H1 (cell line): ENCODE measurements around the gene FAF2. TPM values are rescaled to one million over a fixed set of nuclear protein-coding genes. Genes with fewer than 3 reads are reported as not detected.

Experiments
- CTCF ChIA-PET: fragments of 300-600 bp; sonication (Branson Sonifier 250); formaldehyde crosslinking; loops from one replicate; lab custom pipeline; 2021; ENCODE audit not compliant: partially characterized antibody; lab: Charles Lee
- POLR2A ChIA-PET: fragments of 300-600 bp; sonication (Branson Sonifier 250); formaldehyde crosslinking; loops from one replicate; lab custom pipeline; 2021; ENCODE audit warnings: inconsistent platforms; ENCODE audit not compliant: partially characterized antibody; lab: Charles Lee
- DNase-seq, 2 experiments: peaks; one replicate each; pipeline versions ENCODE4 v3.0.0 to v3.0.0-alpha.2; 2010 to 2022; ENCODE audit warnings: low spot score in 2 of 2, low read depth in 1 of 2, mixed read lengths in 1 of 2
- FAIRE-seq: peaks from 2 replicates; lab custom pipeline; 2011; peaks lifted over from hg19 to GRCh38; lab: Jason Lieb, UNC
- H2AFZ ChIP-seq: 2 replicates; pipeline ENCODE4 v1.8.1; 2012; ENCODE audit warnings: low read length, inconsistent platforms
- H2AK5ac ChIP-seq: 2 replicates; pipeline ENCODE4 v1.6.1; 2013; ENCODE audit warnings: low read depth, low read length
- H2BK120ac ChIP-seq: replicated peaks from 2 replicates; pipeline ENCODE3; 2013; ENCODE audit warnings: low read depth, low read length, inconsistent platforms
- H2BK12ac ChIP-seq: 2 replicates; pipeline ENCODE4 v1.6.1; 2013; ENCODE audit warnings: low read depth, low read length
- H2BK15ac ChIP-seq: 2 replicates; pipeline ENCODE4 v1.6.1; 2013; ENCODE audit warnings: low read length
- H2BK20ac ChIP-seq: 2 replicates; pipeline ENCODE4 v1.6.1; 2013; ENCODE audit warnings: low read length
- H2BK5ac ChIP-seq: 2 replicates; pipeline ENCODE4 v1.6.1; 2013; ENCODE audit warnings: low read depth, low read length
- H3K14ac ChIP-seq: 2 replicates; pipeline ENCODE4 v1.6.1; 2013; ENCODE audit warnings: inconsistent platforms; ENCODE audit not compliant: insufficient read length
- H3K18ac ChIP-seq: 2 replicates; pipeline ENCODE4 v1.6.1; 2013; ENCODE audit warnings: low read length; ENCODE audit errors: extremely low read depth
- H3K23ac ChIP-seq: 2 replicates; pipeline ENCODE4 v1.6.1; 2013; ENCODE audit warnings: inconsistent platforms; ENCODE audit not compliant: insufficient read length
- H3K23me2 ChIP-seq: 2 replicates; pipeline ENCODE4 v1.6.1; 2013; ENCODE audit warnings: low read depth, low read length
- H3K27ac ChIP-seq: 2 replicates; pipeline ENCODE4 v1.6.1; 2011; ENCODE audit warnings: low read depth, low read length, inconsistent platforms
- H3K27me3 ChIP-seq, 4 experiments: replicated peaks in 1 of 4; 1 replicate in 1 of 4; 2 replicates in 3 of 4; pipeline versions ENCODE4 v1.6.1 to v1.8.1; 2011 to 2013; ENCODE audit warnings: low read length in 3 of 4, mild to moderate bottlenecking in 3 of 4, inconsistent platforms in 2 of 4, mixed read lengths in 2 of 4, moderate library complexity in 1 of 4; ENCODE audit not compliant: control insufficient read depth in 3 of 4, insufficient read depth in 3 of 4; ENCODE audit errors: extremely low read depth in 1 of 4
- H3K36me3 ChIP-seq, 4 experiments: 2 replicates each; pipeline versions ENCODE4 v1.6.1 to v1.8.1; 2011 to 2013; ENCODE audit warnings: mild to moderate bottlenecking in 4 of 4, low read length in 3 of 4, moderate library complexity in 2 of 4, control low read depth in 1 of 4, inconsistent platforms in 1 of 4; ENCODE audit not compliant: insufficient read depth in 4 of 4, control insufficient read depth in 2 of 4
- H3K4ac ChIP-seq: replicated peaks from 2 replicates; pipeline ENCODE3; 2013; ENCODE audit warnings: low read length, low read depth, mixed read lengths, inconsistent platforms; ENCODE audit not compliant: insufficient read length
- H3K4me1 ChIP-seq, 4 experiments: replicated peaks in 1 of 4; 1 replicate in 1 of 4; 2 replicates in 3 of 4; pipeline versions ENCODE4 v1.6.1 to v1.8.1; 2011 to 2013; ENCODE audit warnings: low read length in 3 of 4, inconsistent platforms in 2 of 4, mixed read lengths in 1 of 4; ENCODE audit not compliant: insufficient read depth in 4 of 4, control insufficient read depth in 3 of 4
- H3K4me2 ChIP-seq, 2 experiments: 2 replicates each; pipeline versions ENCODE4 v1.6.1 to v1.8.1; 2011 to 2013; ENCODE audit warnings: low read depth in 2 of 2, low read length in 2 of 2, control low read depth in 1 of 2, inconsistent platforms in 1 of 2, mild to moderate bottlenecking in 1 of 2; ENCODE audit not compliant: insufficient read depth in 1 of 2
- H3K4me3 ChIP-seq, 4 experiments: fragments of 200-600, 300-600 bp in 1 of 4; sonication (generic), shearing (Covaris generic), sonication (Bioruptor Twin) in 1 of 4; 2 replicates each; pipeline versions ENCODE4 v1.5.1 to v1.8.1; 2011 to 2016; ENCODE audit warnings: low read length in 4 of 4, low read depth in 3 of 4, control low read depth in 2 of 4, inconsistent platforms in 2 of 4, mild to moderate bottlenecking in 2 of 4, mixed read lengths in 1 of 4, moderate library complexity in 1 of 4; ENCODE audit not compliant: insufficient read depth in 2 of 4; ENCODE audit errors: extremely low read depth in 1 of 4
- H3K56ac ChIP-seq: replicated peaks from 2 replicates; pipeline ENCODE3; 2013; ENCODE audit warnings: low read depth, mild to moderate bottlenecking, mixed read lengths, low read length, inconsistent platforms; ENCODE audit not compliant: insufficient read length
- H3K79me1 ChIP-seq: 2 replicates; pipeline ENCODE4 v1.6.1; 2013; ENCODE audit warnings: low read depth, low read length, control low read depth
- H3K79me2 ChIP-seq, 2 experiments: 2 replicates each; pipeline versions ENCODE4 v1.6.1 to v1.8.1; 2012 to 2013; ENCODE audit warnings: low read length in 2 of 2, mild to moderate bottlenecking in 2 of 2, inconsistent platforms in 1 of 2; ENCODE audit not compliant: insufficient read depth in 2 of 2, control insufficient read depth in 1 of 2
- H3K9ac ChIP-seq, 4 experiments: replicated peaks in 1 of 4; 1 replicate in 1 of 4; 2 replicates in 3 of 4; pipeline versions ENCODE4 v1.6.1 to v1.8.1; 2011 to 2013; ENCODE audit warnings: low read depth in 3 of 4, low read length in 3 of 4, control low read depth in 2 of 4, mild to moderate bottlenecking in 2 of 4, moderate library complexity in 2 of 4, inconsistent platforms in 1 of 4; ENCODE audit errors: extremely low read depth in 1 of 4
- H3K9me3 ChIP-seq, 2 experiments: 2 replicates each; pipeline versions ENCODE4 v1.6.1 to v1.8.1; 2012 to 2013; ENCODE audit warnings: mild to moderate bottlenecking in 2 of 2, moderate library complexity in 2 of 2, control low read depth in 1 of 2, inconsistent platforms in 1 of 2, low read depth in 1 of 2, low read length in 1 of 2, mixed read lengths in 1 of 2; ENCODE audit not compliant: insufficient read depth in 2 of 2
- H4K20me1 ChIP-seq, 2 experiments: replicated peaks in 1 of 2; 2 replicates each; pipeline versions ENCODE3 to v1.8.1; 2011 to 2013; ENCODE audit warnings: inconsistent platforms in 2 of 2, low read length in 2 of 2, mild to moderate bottlenecking in 1 of 2; ENCODE audit not compliant: insufficient read depth in 2 of 2, control insufficient read depth in 1 of 2
- H4K5ac ChIP-seq: 2 replicates; pipeline ENCODE4 v1.6.1; 2013; ENCODE audit warnings: low read length, low read depth, mixed read lengths, inconsistent platforms; ENCODE audit not compliant: insufficient read length
- H4K8ac ChIP-seq: 2 replicates; pipeline ENCODE4 v1.8.0; 2013; ENCODE audit warnings: mild to moderate bottlenecking, moderate library complexity, low read length, inconsistent platforms; ENCODE audit not compliant: insufficient read depth; ENCODE audit errors: extremely low read depth
- H4K91ac ChIP-seq: replicated peaks from 2 replicates; pipeline ENCODE3; 2013; ENCODE audit warnings: low read length, mixed read lengths, inconsistent platforms; ENCODE audit not compliant: insufficient read length
- CBX5 ChIP-seq: fragments of 300-800, 300-1000 bp; sonication (generic); IDR thresholded peaks from 2 replicates; pipeline ENCODE4 v1.7.1; 2016; ENCODE audit warnings: antibody characterized with exemption, low read length, low read depth
- FOSL1 ChIP-seq: IDR thresholded peaks from 2 replicates; pipeline ENCODE4 v1.6.1; 2011; ENCODE audit warnings: mild to moderate bottlenecking, low read depth, low read length, moderate library complexity; ENCODE audit not compliant: insufficient read depth
- GABPA ChIP-seq: IDR thresholded peaks from 2 replicates; pipeline ENCODE4 v1.6.1; 2011; ENCODE audit warnings: mild to moderate bottlenecking, low read length, moderate library complexity, borderline replicate concordance; ENCODE audit not compliant: insufficient read depth
- KDM1A ChIP-seq: fragments of 200-600, 300-600 bp; sonication (generic); IDR thresholded peaks from 2 replicates; pipeline ENCODE4 v1.7.1; 2016; ENCODE audit warnings: mild to moderate bottlenecking, low read length, borderline replicate concordance
- MAX ChIP-seq: IDR thresholded peaks from 2 replicates; pipeline ENCODE4 v1.6.1; 2012; ENCODE audit warnings: inconsistent platforms
- PHF8 ChIP-seq: fragments of 200-600 bp; sonication (generic); conservative IDR thresholded peaks from 2 replicates; pipeline ENCODE4 v1.7.1; 2012; ENCODE audit warnings: low read depth, mild to moderate bottlenecking, inconsistent platforms, low read length, moderate library complexity
- POU5F1 ChIP-seq: IDR thresholded peaks from 2 replicates; pipeline ENCODE4 v1.6.1; 2011; ENCODE audit warnings: low read depth, mild to moderate bottlenecking, low read length, moderate library complexity
- RNF2 ChIP-seq: fragments of 200-900, 300-1000 bp; sonication (generic); IDR thresholded peaks from 2 replicates; pipeline ENCODE4 v1.7.1; 2016; ENCODE audit warnings: borderline replicate concordance, low read depth, mild to moderate bottlenecking, antibody characterized with exemption, low read length; ENCODE audit not compliant: poor library complexity, severe bottlenecking; ENCODE audit errors: missing control alignments
- SIN3A ChIP-seq, 2 experiments: IDR thresholded peaks in 1 of 2; conservative IDR thresholded peaks in 1 of 2; 2 replicates each; pipeline ENCODE4 v1.6.1; 2011 to 2012; ENCODE audit warnings: low read length in 2 of 2, improper control_type of control experiment in 1 of 2, low read depth in 1 of 2, mild to moderate bottlenecking in 1 of 2
- SIRT6 ChIP-seq: IDR thresholded peaks from one replicate; pipeline ENCODE4 v1.7.1; 2012; ENCODE audit warnings: low read length, inconsistent platforms
- SRF ChIP-seq: IDR thresholded peaks from 2 replicates; pipeline ENCODE4 v1.6.1; 2011; ENCODE audit warnings: mild to moderate bottlenecking, low read depth, low read length, moderate library complexity
- TAF7 ChIP-seq: optimal IDR thresholded peaks from 2 replicates; pipeline ENCODE3; 2011; ENCODE audit warnings: low read depth, mild to moderate bottlenecking, inconsistent platforms, low read length, moderate library complexity, borderline replicate concordance
- ZNF274 ChIP-seq: IDR thresholded peaks from 2 replicates; pipeline ENCODE4 v1.7.0; 2012; ENCODE audit warnings: low read length, borderline replicate concordance; ENCODE audit errors: extremely low read depth
- WGBS, 2 experiments: shearing (Covaris generic) in 1 of 2; methylation state at CpG; one replicate each; pipeline versions ENCODE4 v1.1.6 to v1.1.7; 2013 to 2015; ENCODE audit warnings: low lambda C conversion rate in 2 of 2, mixed read lengths in 2 of 2, inconsistent platforms in 1 of 2, low coverage in 1 of 2, missing lambda C conversion rate in 1 of 2; ENCODE audit not compliant: insufficient replicate concordance in 2 of 2, insufficient coverage in 1 of 2, insufficient read length in 1 of 2; ENCODE audit errors: extremely low coverage in 1 of 2, missing lambda C conversion rate in 1 of 2; 5-methylcytosine and 5-hydroxymethylcytosine counted together
- polyA plus RNA-seq, 7 experiments: library from polyadenylated mRNA; depleted of rRNA in 3 of 7; stranded (reverse) in 5 of 7; unstranded in 2 of 7; fragments of >200 nt in 5 of 7; fragments of 200-250 nt in 2 of 7; gene quantifications; 1 replicate in 5 of 7; 2 replicates in 1 of 7; 4 replicates in 1 of 7; pipeline versions ENCODE4 v1.2.1 to v1.2.3, GENCODE V29; 2011 to 2013; ENCODE audit warnings: missing spikeins in 2 of 7, mixed read lengths in 2 of 7
- total RNA-seq: library from RNA; stranded (reverse); fragmentation: NEBNext Ultra II Directional; extraction: Animal tissue kit (Norgen Biotek cat#: 25700); gene quantifications from 2 replicates; pipeline ENCODE4 v1.2.1, GENCODE V29; 2021

Gene FAF2
- total and polyA plus RNA-seq, 2 of the 8 experiments (the other 6 are each of a cell fraction or from before 2014, with no cell fraction given): 20.8 to 35.8 TPM

- Histone ChIP-seq H3K18ac (no peak overlapping the region), H3K23ac (no peak overlapping the region), H3K79me2 (no peaks in the 10 kb centered on the region), H4K91ac (no peak overlapping the region), H3K36me3 (no peaks in the 10 kb centered on the region), H4K20me1 (peaks cover 0 to 2% of the 10 kb centered on the region in 2 experiments), H3K23me2 (no peaks in the 10 kb centered on the region; the same call in 1 of the 2 replicates), H3K79me1 (no peaks in the 10 kb centered on the region), H2BK15ac (no peak overlapping the region), H2AK5ac (no peak overlapping the region), H3K27ac (no peak overlapping the region), H2AFZ (no peak overlapping the region), H2BK5ac (no peak overlapping the region), H4K8ac (no peak overlapping the region), H3K14ac (no peak overlapping the region), H3K4ac (no peak overlapping the region), H3K4me2 (no peak overlapping the region), H3K4me1 (peaks cover 0 to 3% (median 0%) of the 10 kb centered on the region in 4 experiments; a peak in 4 of 7 replicates), H2BK120ac (no peak overlapping the region), H3K9ac (no peak overlapping the region), H2BK20ac (no peak overlapping the region), H3K4me3 (no peak overlapping the region), H3K9me3 (peaks cover 12% of the 10 kb centered on the region in 2 experiments; a peak in 1 of 4 replicates), H4K5ac (no peak overlapping the region), H2BK12ac (no peak overlapping the region), H3K56ac (no peak overlapping the region), H3K27me3 (peaks cover 0 to 11% (median 9%) of the 10 kb centered on the region in 4 experiments; a peak in 6 of 7 replicates)
- 94% methylated on average over 9 of the region's 9 CpGs; no CpG with 5 or more reads in 1 of the 2 experiments for WGBS, 2 experiments
- DNase-seq (no peak), FAIRE-seq (no peak)
- POLR2A ChIA-PET: interaction anchor here (0.8 kb wide), 1 partner anchor 30 kb away, joined by 3 read pairs; no protein-coding TSS in a partner anchor
- CTCF ChIA-PET: interaction anchor here (0.7 to 3.3 kb wide), 5 partner anchors 12 to 169 kb away, joined by 3 to 22 read pairs (median 4); partner anchors contain the start of gene FAF2
- no peak for TF ChIP-seq FOSL1
- TF ChIP-seq CBX5: no peak
- TF ChIP-seq SIN3A (conservative IDR thresholded peaks at IDR 0.05 in 1 of 2, IDR thresholded peaks at IDR 0.05 in 1 of 2; ENCODE audit: low read depth in 1 of 2, low read length in 2 of 2): no peak
- no peak for TF ChIP-seq PHF8
- no peak for TF ChIP-seq SIRT6
- TF ChIP-seq MAX: no peak
- no peak for TF ChIP-seq KDM1A
- TF ChIP-seq SRF: no peak
- TF ChIP-seq GABPA: no peak
- TF ChIP-seq POU5F1: no peak
- no peak for TF ChIP-seq TAF7
- TF ChIP-seq ZNF274: no peak
- no peak for TF ChIP-seq RNF2
These were observed 29.9 kb upstream of the FAF2 start for GRCh38 chr5:176418251-176418650.
